ENCODE data around the gene GTPBP2.

The GTPBP2 gene

DNA sequence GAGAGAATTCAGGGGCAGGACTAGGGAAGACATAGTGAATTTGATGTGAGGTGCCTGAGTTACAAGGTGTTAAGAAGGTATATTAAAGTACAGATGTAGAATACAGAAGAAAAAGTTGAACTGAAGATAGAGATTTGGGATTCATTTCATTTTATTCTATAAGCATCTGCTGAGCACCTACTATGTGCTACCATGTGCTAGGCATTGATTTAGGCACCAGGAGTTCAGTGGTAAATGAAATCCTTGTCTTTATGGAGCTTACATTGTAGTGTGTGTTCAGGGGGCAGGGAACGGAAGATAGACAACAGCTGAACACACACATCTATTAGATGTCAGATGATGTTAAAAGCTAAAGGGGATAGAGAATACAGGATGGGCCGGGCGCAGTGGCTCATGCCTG, 18.5 kb upstream of the GTPBP2 start:
- no peak overlapping the region for H3K4me2 ChIP-seq
- no peak overlapping the region for H3K9ac ChIP-seq
- H2AFZ ChIP-seq (ENCODE audit: low read depth) = no peak overlapping the region
- H3K27ac ChIP-seq = no peak overlapping the region
- H4K20me1 ChIP-seq (ENCODE audit: insufficient read depth) = no peaks in the 10 kb centered on the region
- no peak overlapping the region for H3K4me3 ChIP-seq (IDR thresholded peaks at IDR 0.05; ENCODE audit: insufficient read depth, low read depth, low read length)
- no peaks in the 10 kb centered on the region for H3K79me2 ChIP-seq (ENCODE audit: insufficient read depth, low read depth)
- H3K36me3 ChIP-seq (ENCODE audit: insufficient read depth) = no peaks in the 10 kb centered on the region
- no peaks in the 10 kb centered on the region for H3K4me1 ChIP-seq (ENCODE audit: low read depth, poor library complexity, severe bottlenecking)
- H3K27me3 ChIP-seq (ENCODE audit: insufficient read depth, low read depth) = no peaks in the 10 kb centered on the region
- TF ChIP-seq, protein P1, sequence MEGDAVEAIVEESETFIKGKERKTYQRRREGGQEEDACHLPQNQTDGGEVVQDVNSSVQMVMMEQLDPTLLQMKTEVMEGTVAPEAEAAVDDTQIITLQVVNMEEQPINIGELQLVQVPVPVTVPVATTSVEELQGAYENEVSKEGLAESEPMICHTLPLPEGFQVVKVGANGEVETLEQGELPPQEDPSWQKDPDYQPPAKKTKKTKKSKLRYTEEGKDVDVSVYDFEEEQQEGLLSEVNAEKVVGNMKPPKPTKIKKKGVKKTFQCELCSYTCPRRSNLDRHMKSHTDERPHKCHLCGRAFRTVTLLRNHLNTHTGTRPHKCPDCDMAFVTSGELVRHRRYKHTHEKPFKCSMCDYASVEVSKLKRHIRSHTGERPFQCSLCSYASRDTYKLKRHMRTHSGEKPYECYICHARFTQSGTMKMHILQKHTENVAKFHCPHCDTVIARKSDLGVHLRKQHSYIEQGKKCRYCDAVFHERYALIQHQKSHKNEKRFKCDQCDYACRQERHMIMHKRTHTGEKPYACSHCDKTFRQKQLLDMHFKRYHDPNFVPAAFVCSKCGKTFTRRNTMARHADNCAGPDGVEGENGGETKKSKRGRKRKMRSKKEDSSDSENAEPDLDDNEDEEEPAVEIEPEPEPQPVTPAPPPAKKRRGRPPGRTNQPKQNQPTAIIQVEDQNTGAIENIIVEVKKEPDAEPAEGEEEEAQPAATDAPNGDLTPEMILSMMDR (conservative IDR thresholded peaks at IDR 0.05; ENCODE audit: low read depth, low read length) = no peak

DNA sequence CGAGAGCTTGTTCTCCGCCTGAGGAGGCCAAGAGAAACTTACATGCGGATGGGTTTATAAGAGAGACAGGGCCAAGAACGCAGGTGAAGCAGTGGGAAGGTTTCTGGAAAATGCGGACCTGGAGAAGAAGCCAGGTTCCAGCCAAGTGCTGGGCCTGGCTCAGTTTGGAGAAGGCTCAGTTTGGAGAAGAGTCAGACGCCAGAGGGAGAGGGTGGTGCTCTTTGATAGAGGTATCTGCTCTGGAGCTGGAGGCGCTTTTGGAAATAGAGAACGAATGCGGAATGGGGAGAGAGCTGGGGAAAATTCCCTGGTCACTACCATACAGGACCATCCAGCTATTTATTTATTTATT, 16.5 kb upstream of the GTPBP2 start:
- Histone ChIP-seq H3K36me3 (ENCODE audit: insufficient read depth) (no peaks in the 10 kb centered on the region), H3K27me3 (ENCODE audit: insufficient read depth, low read depth) (no peaks in the 10 kb centered on the region), H3K27ac (no peak overlapping the region), H3K79me2 (ENCODE audit: insufficient read depth, low read depth) (no peaks in the 10 kb centered on the region), H4K20me1 (ENCODE audit: insufficient read depth) (no peaks in the 10 kb centered on the region), H2AFZ (ENCODE audit: low read depth) (no peak overlapping the region), H3K9ac (no peak overlapping the region), H3K4me3 (IDR thresholded peaks at IDR 0.05; ENCODE audit: insufficient read depth, low read depth, low read length) (no peak overlapping the region), H3K4me1 (ENCODE audit: low read depth, poor library complexity, severe bottlenecking) (no peaks in the 10 kb centered on the region), H3K4me2 (no peak overlapping the region)
- TF ChIP-seq, protein P1 (conservative IDR thresholded peaks at IDR 0.05; ENCODE audit: low read depth, low read length) = no peak

DNA sequence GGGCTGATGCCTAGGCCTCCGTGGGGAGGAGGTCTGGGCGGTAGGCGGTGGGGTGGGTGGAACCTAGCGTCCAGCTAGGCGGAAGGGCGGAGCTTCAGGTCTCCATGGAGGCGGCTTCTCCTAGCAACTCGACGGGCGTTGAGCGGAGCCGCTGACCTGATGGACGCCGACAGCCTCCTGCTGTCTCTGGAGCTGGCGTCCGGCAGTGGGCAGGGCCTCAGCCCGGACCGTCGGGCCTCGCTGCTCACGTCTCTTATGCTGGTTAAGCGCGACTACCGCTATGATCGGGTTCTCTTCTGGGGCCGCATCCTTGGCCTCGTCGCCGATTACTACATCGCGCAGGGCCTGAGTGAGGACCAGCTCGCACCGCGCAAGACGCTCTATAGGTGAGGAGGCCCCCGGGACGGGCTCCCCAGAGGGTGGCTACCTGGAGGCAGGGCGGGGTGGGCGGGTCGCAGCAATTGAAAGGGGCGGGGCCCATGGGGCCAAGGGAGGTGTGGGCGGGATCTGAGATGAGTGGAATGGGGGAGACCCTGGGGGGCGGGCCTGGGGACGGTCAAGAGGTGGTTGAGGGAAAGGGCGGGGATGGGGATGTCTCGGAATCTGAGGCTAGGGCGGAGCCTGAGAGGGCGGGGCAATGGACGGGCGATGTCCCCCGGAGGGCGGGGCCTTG, 16.0 kb upstream of the GTPBP2 start, which contains the start of gene RSPH9:
Gene RSPH9 (plus strand): TSS at position 97 of the 673 bp plus-strand sequence. CDS start 63 bp downstream, at position 160.
- Histone ChIP-seq H3K9ac (no peak within 1 kb of the TSS), H3K27me3 (ENCODE audit: insufficient read depth, low read depth) (no peaks in the 10 kb centered on the region), H3K79me2 (ENCODE audit: insufficient read depth, low read depth) (no peaks in the 10 kb centered on the region; the same call in 1 of the 2 replicates), H3K36me3 (ENCODE audit: insufficient read depth) (peaks cover under 1% of the 10 kb centered on the region; the same call in 1 of the 2 replicates), H2AFZ (ENCODE audit: low read depth) (no peak within 1 kb of the TSS), H3K4me3 (IDR thresholded peaks at IDR 0.05; ENCODE audit: insufficient read depth, low read depth, low read length) (no peak within 1 kb of the TSS), H3K4me1 (ENCODE audit: low read depth, poor library complexity, severe bottlenecking) (no peaks in the 10 kb centered on the region), H3K4me2 (no peak within 1 kb of the TSS), H4K20me1 (ENCODE audit: insufficient read depth) (no peaks in the 10 kb centered on the region), H3K27ac (no peak within 1 kb of the TSS)
- TF ChIP-seq, protein P1 (conservative IDR thresholded peaks at IDR 0.05; ENCODE audit: low read depth, low read length) = no peak

DNA sequence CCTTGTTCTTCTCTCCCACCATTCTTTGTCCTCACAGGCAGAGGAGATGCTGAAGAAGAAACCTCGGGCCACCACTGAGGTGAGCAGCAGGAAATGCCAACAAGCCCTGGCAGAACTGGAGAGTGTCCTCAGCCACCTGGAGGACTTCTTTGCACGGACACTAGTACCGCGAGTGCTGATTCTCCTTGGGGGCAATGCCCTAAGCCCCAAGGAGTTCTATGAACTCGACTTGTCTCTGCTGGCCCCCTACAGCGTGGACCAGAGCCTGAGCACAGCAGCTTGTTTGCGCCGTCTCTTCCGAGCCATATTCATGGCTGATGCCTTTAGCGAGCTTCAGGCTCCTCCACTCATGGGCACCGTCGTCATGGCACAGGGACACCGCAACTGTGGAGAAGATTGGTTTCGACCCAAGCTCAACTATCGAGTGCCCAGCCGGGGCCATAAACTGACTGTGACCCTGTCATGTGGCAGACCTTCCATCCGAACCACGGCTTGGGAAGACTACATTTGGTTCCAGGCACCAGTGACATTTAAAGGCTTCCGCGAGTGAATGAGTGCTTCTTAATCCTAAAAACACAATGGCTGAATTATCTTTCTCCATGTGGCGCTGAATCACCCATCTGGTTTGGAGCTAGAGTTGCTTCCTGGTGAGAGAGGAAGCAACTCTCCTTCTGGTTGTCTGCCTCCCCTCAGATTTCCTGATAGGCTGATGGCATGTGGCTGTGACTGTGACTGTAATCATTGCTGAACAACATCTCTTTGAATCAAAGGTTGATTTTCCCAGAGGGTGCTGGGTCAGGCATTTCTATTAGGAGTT, 11.1 kb upstream of the GTPBP2 start:
- Histone ChIP-seq H3K27ac (no peak overlapping the region), H4K20me1 (ENCODE audit: insufficient read depth) (no peaks in the 10 kb centered on the region), H2AFZ (ENCODE audit: low read depth) (no peak overlapping the region), H3K79me2 (ENCODE audit: insufficient read depth, low read depth) (peaks cover 35% of the 10 kb centered on the region), H3K9ac (no peak overlapping the region), H3K4me1 (ENCODE audit: low read depth, poor library complexity, severe bottlenecking) (peaks cover 25% of the 10 kb centered on the region), H3K4me3 (IDR thresholded peaks at IDR 0.05; ENCODE audit: insufficient read depth, low read depth, low read length) (no peak overlapping the region), H3K4me2 (no peak overlapping the region), H3K27me3 (ENCODE audit: insufficient read depth, low read depth) (no peaks in the 10 kb centered on the region), H3K36me3 (ENCODE audit: insufficient read depth) (peaks cover 12% of the 10 kb centered on the region; the same call in 1 of the 2 replicates)
- TF ChIP-seq, protein P1 (conservative IDR thresholded peaks at IDR 0.05; ENCODE audit: low read depth, low read length) = no peak
